PFSK-1 (cell line): ENCODE results near the gene PRKCI.

Experiments
- FOXP2 ChIP-seq: optimal IDR thresholded peaks from 2 replicates; pipeline ENCODE3; 2011; ENCODE audit warnings: borderline replicate concordance, control low read depth, inconsistent platforms; ENCODE audit not compliant: insufficient read depth; ENCODE audit errors: extremely low read length, extremely low read depth
- POLR2AphosphoS5 ChIP-seq: IDR thresholded peaks from 2 replicates; pipeline ENCODE4 v1.6.1; 2012; ENCODE audit warnings: low read depth, mild to moderate bottlenecking, control low read depth, low read length, moderate library complexity
- REST ChIP-seq, 2 experiments: IDR thresholded peaks; 2 replicates each; pipeline versions ENCODE4 v1.6.1 to v1.8.0; 2011 to 2012; ENCODE audit warnings: low read depth in 2 of 2, low read length in 2 of 2, control low read depth in 1 of 2, inconsistent platforms in 1 of 2, mild to moderate bottlenecking in 1 of 2, moderate library complexity in 1 of 2; ENCODE audit not compliant: insufficient read depth in 1 of 2
- SIN3A ChIP-seq: IDR thresholded peaks from 2 replicates; pipeline ENCODE4 v1.6.1; 2012; ENCODE audit warnings: mild to moderate bottlenecking, low read length, moderate library complexity, borderline replicate concordance; ENCODE audit not compliant: insufficient read depth
- TAF1 ChIP-seq: IDR thresholded peaks from 2 replicates; pipeline ENCODE4 v1.6.1; 2012; ENCODE audit warnings: low read length, control low read depth, borderline replicate concordance; ENCODE audit not compliant: insufficient read depth

- no peak for TF ChIP-seq POLR2AphosphoS5
- no peak for TF ChIP-seq REST (IDR thresholded peaks at IDR 0.05; ENCODE audit: insufficient read depth in 1 of 2, low read depth in 2 of 2, low read length in 2 of 2)
- TF ChIP-seq TAF1 = no peak
- TF ChIP-seq SIN3A = no peak
- TF ChIP-seq FOXP2 = no peak
Observed at GRCh38 chr3:170244576-170244975, 22.4 kb downstream of the PRKCI start.
